Peyer's patch (tissue), 4 donors: ENCODE measurements around the gene NDUFAF3.

ENCODE experiments used
- CTCF ChIP-seq, 6 experiments: fragments of 450-650 bp in 4 of 6; fragments of 200-600 bp in 2 of 6; sonication (generic) in 1 of 6; IDR thresholded peaks; one replicate each; pipeline ENCODE4 v1.5.1; 2017 to 2019; ENCODE audit warnings: antibody characterized with exemption in 6 of 6, mild to moderate bottlenecking in 3 of 6, moderate library complexity in 1 of 6
- POLR2A ChIP-seq, 2 donors: fragments of 450-650 bp; IDR thresholded peaks; one replicate each; pipeline ENCODE4 v1.5.1; 2017; ENCODE audit warnings: antibody characterized with exemption in 2 of 2, mild to moderate bottlenecking in 2 of 2, moderate library complexity in 2 of 2

- TF ChIP-seq CTCF (IDR thresholded peaks at IDR 0.05) (no peak), POLR2A (IDR thresholded peaks at IDR 0.05) (no peak)
These were observed 28.1 kb upstream of the NDUFAF3 start for GRCh38 chr3:48993834-48994233.
